Fibroblast of lung (primary cell): Measurements from ENCODE around the gene RAVER2. TPM values are rescaled to one million over a fixed set of nuclear protein-coding genes. Genes with fewer than 3 reads are reported as not detected.

Experiments used
- DNase-seq, 2 donors: peaks; one replicate each; pipeline versions ENCODE4 v3.0.0 to v3.0.0-alpha.2; 2010; ENCODE audit warnings: low read depth in 2 of 2
- H2AFZ ChIP-seq: 2 replicates; pipeline ENCODE4 v1.5.1; 2012; ENCODE audit warnings: low read length, control low read depth, inconsistent platforms
- H3K27ac ChIP-seq: 2 replicates; pipeline ENCODE4 v1.5.1; 2011; ENCODE audit warnings: low read length, control low read depth; ENCODE audit not compliant: insufficient read depth
- H3K27me3 ChIP-seq: 2 replicates; pipeline ENCODE4 v1.5.1; 2011; ENCODE audit warnings: mild to moderate bottlenecking, low read length; ENCODE audit not compliant: control insufficient read depth, insufficient read depth
- H3K36me3 ChIP-seq: 2 replicates; pipeline ENCODE4 v1.5.1; 2011; ENCODE audit warnings: low read length; ENCODE audit not compliant: control insufficient read depth, insufficient read depth
- H3K4me1 ChIP-seq: 2 replicates; pipeline ENCODE4 v1.5.1; 2011; ENCODE audit warnings: low read length; ENCODE audit not compliant: control insufficient read depth, insufficient read depth; ENCODE audit errors: extremely low read depth
- H3K4me2 ChIP-seq: 2 replicates; pipeline ENCODE4 v1.5.1; 2011; ENCODE audit warnings: low read length, control low read depth; ENCODE audit not compliant: insufficient read depth; ENCODE audit errors: extremely low read depth
- H3K4me3 ChIP-seq, 4 experiments: fragments of 200-600 bp in 1 of 4; sonication (generic) in 1 of 4; replicated peaks in 1 of 4; 2 replicates each; pipeline ENCODE4 v1.5.1; 2011 to 2016; ENCODE audit warnings: low read length in 4 of 4, low read depth in 3 of 4, mild to moderate bottlenecking in 3 of 4, control low read depth in 2 of 4, inconsistent platforms in 1 of 4, mixed read lengths in 1 of 4; ENCODE audit not compliant: insufficient read depth in 1 of 4; ENCODE audit errors: control extremely low read depth in 1 of 4
- H3K79me2 ChIP-seq: 2 replicates; pipeline ENCODE4 v1.5.1; 2012; ENCODE audit warnings: mild to moderate bottlenecking, low read length, inconsistent platforms; ENCODE audit not compliant: control insufficient read depth, insufficient read depth
- H3K9ac ChIP-seq: 2 replicates; pipeline ENCODE4 v1.5.1; 2011; ENCODE audit warnings: mild to moderate bottlenecking, low read length, control low read depth; ENCODE audit not compliant: insufficient read depth
- H3K9me3 ChIP-seq: 2 replicates; pipeline ENCODE4 v1.5.1; 2012; ENCODE audit warnings: low read depth, low read length; ENCODE audit not compliant: control insufficient read depth, insufficient read depth
- H4K20me1 ChIP-seq: 2 replicates; pipeline ENCODE4 v1.5.1; 2011; ENCODE audit warnings: low read length; ENCODE audit not compliant: control insufficient read depth, insufficient read depth; ENCODE audit errors: extremely low read depth
- EZH2 ChIP-seq: IDR thresholded peaks from 2 replicates; pipeline ENCODE4 v1.5.1; 2012; ENCODE audit warnings: low read length, control low read depth, mild to moderate bottlenecking; ENCODE audit errors: missing control alignments
- polyA plus RNA-seq, 2 donors: library from polyadenylated mRNA; depleted of rRNA in 1 of 2; stranded (reverse) in 1 of 2; unstranded in 1 of 2; fragments of >200 nt; gene quantifications; 2 replicates each; pipeline ENCODE4 v1.2.1, GENCODE V29; 2011 to 2012; ENCODE audit warnings: missing spikeins in 1 of 2
- total RNA-seq: library from RNA; depleted of rRNA; stranded (reverse); fragments of >200 nt; gene quantifications from 2 replicates; pipeline ENCODE4 v1.2.1, GENCODE V29; 2014
- TF ChIP-seq, protein P1 (sequence below), 2 donors: IDR thresholded peaks in 1 of 2; conservative IDR thresholded peaks in 1 of 2; 1 replicate in 1 of 2; 2 replicates in 1 of 2; pipeline ENCODE4 v1.5.1; 2011 to 2012; ENCODE audit warnings: low read length in 2 of 2, control low read depth in 1 of 2, inconsistent platforms in 1 of 2, low read depth in 1 of 2, mild to moderate bottlenecking in 1 of 2

RAVER2 gene
- total and polyA plus RNA-seq, 2 donors (not counting 1 experiment from before 2014, with no cell fraction given), result 4.3 to 5.6 TPM

DNA sequence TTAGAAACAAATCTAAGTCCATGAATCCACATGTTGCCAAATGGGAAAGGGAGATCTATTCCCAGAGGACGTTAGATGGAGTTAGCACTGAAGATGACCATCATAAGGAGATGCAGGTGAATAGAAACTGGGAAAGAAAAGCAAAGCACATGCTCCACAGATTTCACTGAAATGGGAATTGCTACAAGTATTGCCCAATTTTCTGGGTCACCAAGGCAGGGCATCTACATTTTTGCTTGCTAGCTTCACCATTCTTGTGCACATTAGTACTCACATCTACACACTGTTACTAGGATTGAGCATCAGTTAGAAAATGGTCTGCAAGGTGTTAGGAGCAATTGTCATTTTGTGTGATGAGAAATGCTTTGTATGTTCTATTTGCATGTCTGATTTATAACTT lies 122.4 kb downstream of the RAVER2 start:
- Histone ChIP-seq H2AFZ (no peak overlapping the region), H3K4me1 (peaks cover 5% of the 10 kb centered on the region), H3K4me3 (no peak overlapping the region), H3K27ac (no peak overlapping the region), H3K4me2 (no peak overlapping the region), H3K9ac (no peak overlapping the region), H3K36me3 (peaks cover 12% of the 10 kb centered on the region), H3K27me3 (no peaks in the 10 kb centered on the region), H4K20me1 (no peaks in the 10 kb centered on the region), H3K79me2 (no peaks in the 10 kb centered on the region), H3K9me3 (no peaks in the 10 kb centered on the region)
- TF ChIP-seq, protein P1, sequence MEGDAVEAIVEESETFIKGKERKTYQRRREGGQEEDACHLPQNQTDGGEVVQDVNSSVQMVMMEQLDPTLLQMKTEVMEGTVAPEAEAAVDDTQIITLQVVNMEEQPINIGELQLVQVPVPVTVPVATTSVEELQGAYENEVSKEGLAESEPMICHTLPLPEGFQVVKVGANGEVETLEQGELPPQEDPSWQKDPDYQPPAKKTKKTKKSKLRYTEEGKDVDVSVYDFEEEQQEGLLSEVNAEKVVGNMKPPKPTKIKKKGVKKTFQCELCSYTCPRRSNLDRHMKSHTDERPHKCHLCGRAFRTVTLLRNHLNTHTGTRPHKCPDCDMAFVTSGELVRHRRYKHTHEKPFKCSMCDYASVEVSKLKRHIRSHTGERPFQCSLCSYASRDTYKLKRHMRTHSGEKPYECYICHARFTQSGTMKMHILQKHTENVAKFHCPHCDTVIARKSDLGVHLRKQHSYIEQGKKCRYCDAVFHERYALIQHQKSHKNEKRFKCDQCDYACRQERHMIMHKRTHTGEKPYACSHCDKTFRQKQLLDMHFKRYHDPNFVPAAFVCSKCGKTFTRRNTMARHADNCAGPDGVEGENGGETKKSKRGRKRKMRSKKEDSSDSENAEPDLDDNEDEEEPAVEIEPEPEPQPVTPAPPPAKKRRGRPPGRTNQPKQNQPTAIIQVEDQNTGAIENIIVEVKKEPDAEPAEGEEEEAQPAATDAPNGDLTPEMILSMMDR (conservative IDR thresholded peaks at IDR 0.05 in 1 of 2, IDR thresholded peaks at IDR 0.05 in 1 of 2; ENCODE audit: low read depth in 1 of 2, low read length in 2 of 2), result no peak
- TF ChIP-seq EZH2, result no peak
- peak in 1 of 2 donors; percentile 33 for DNase-seq

DNA sequence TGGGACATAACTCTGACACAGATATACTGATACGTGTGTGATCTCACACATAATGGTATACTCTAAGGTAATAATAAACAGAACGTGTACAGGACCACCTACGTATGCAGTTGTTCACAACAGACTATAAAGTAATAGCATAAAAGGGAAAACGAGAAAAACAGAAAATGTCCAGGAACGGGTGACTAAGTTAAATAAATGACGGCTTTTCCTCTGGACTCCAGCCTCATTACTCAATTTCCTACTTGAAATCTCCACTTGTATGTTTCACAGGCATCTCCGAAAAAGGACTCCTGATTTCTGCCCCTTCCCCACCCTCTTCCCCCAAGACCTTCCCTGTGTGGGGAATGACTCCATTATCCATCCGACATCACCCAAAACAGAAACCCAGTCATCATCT lies 126.4 kb downstream of the RAVER2 start:
- no peak overlapping the region for H3K9ac ChIP-seq
- peaks cover 5% of the 10 kb centered on the region for H3K4me1 ChIP-seq
- TF ChIP-seq, protein P1 (conservative IDR thresholded peaks at IDR 0.05 in 1 of 2, IDR thresholded peaks at IDR 0.05 in 1 of 2; ENCODE audit: low read depth in 1 of 2, low read length in 2 of 2), result no peak
- no peak for TF ChIP-seq EZH2
- no peaks in the 10 kb centered on the region for H3K27me3 ChIP-seq
- DNase-seq, result no peak
- no peaks in the 10 kb centered on the region for H4K20me1 ChIP-seq
- no peaks in the 10 kb centered on the region for H3K79me2 ChIP-seq
- no peak overlapping the region for H3K4me3 ChIP-seq
- no peak overlapping the region for H2AFZ ChIP-seq
- H3K27ac ChIP-seq, result no peak overlapping the region
- no peak overlapping the region for H3K4me2 ChIP-seq
- H3K36me3 ChIP-seq, result peaks cover 21% of the 10 kb centered on the region
- H3K9me3 ChIP-seq, result no peaks in the 10 kb centered on the region

DNA sequence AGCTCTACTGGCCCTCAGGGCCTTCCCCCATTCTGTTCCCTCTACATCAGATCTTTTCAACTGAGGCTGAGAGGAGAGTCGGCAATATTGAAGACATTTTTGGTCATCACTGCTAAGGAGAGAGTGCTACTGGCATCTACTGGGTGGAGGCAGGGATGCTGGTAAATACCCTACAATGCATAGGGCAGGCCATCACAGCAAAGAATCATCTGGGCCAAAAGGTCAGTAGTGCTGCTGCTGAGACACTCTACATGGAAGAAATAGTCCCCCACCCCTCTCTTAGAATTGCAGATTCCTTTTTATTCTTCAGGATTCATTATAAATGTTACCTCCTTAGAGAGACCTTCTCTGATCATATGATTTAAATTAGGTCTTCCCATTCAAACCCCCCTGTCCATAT lies 127.2 kb downstream of the RAVER2 start:
- H3K4me3 ChIP-seq, result no peak overlapping the region
- no peak overlapping the region for H3K9ac ChIP-seq
- no peaks in the 10 kb centered on the region for H3K79me2 ChIP-seq
- no peaks in the 10 kb centered on the region for H4K20me1 ChIP-seq
- no peaks in the 10 kb centered on the region for H3K9me3 ChIP-seq
- H3K27ac ChIP-seq, result no peak overlapping the region
- no peak overlapping the region for H2AFZ ChIP-seq
- no peaks in the 10 kb centered on the region for H3K27me3 ChIP-seq
- peaks cover 4% of the 10 kb centered on the region for H3K4me1 ChIP-seq
- DNase-seq, result no peak
- H3K4me2 ChIP-seq, result no peak overlapping the region
- H3K36me3 ChIP-seq, result peaks cover 19% of the 10 kb centered on the region
- TF ChIP-seq, protein P1 (conservative IDR thresholded peaks at IDR 0.05 in 1 of 2, IDR thresholded peaks at IDR 0.05 in 1 of 2; ENCODE audit: low read depth in 1 of 2, low read length in 2 of 2), result no peak
- no peak for TF ChIP-seq EZH2
